UCSD-AML1 (cell line): ENCODE results near the gene MARCKSL1.
"Not testable (repeated sequence)": the region's sequence is repeated elsewhere in the genome, so short reads cannot be mapped to it uniquely, and the experiment has no call there.

ENCODE experiments used
- DNase-seq: peaks from one replicate; lab custom pipeline; 2025; ENCODE audit not compliant: unreplicated experiment; lab: John Stamatoyannopoulos, UW

The MARCKSL1 gene, protein sequence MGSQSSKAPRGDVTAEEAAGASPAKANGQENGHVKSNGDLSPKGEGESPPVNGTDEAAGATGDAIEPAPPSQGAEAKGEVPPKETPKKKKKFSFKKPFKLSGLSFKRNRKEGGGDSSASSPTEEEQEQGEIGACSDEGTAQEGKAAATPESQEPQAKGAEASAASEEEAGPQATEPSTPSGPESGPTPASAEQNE

DNA sequence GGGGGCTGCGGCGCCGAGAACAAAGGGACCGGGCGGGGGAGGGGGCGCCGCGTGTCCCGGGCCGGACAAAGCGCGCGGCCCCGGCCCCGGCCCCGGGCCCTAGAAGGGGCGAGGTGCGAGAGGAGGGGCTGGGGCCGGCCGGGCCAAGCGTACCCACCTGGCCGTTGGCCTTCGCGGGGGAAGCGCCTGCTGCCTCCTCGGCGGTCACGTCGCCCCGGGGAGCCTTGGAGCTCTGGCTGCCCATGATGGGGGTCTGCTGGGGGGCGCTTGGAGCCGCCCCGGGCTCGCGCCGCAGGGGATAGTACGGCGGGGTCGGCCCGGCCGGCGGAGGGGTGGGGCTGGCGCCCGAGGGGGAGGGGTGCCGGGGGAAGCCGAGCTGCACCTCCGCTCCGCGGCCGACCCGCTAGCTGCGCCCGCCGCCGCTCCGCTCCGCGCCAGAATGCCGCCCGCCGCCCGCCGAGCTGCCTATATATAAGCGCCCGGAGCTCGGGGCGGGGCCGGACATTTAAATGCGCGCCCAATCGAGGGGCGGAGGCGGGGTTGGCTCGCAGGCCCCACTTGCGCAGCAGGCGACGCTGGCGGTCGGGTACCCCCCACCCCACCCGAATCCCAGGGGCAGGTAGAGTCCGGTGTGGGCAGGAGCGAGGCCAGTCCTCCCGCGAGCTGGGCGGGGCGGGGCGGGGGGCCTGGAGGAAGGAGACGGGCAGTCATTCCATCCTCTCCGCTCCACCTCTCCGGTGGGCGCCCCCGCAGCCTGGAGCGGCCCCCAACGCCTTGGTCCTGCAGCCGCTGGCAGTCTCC lies at the start of gene MARCKSL1:
Gene MARCKSL1 (minus strand): TSS at position 444 of the 801 bp plus-strand sequence. CDS start 200 bp downstream, at position 244.
- DNase-seq, result peak; percentile 78

DNA sequence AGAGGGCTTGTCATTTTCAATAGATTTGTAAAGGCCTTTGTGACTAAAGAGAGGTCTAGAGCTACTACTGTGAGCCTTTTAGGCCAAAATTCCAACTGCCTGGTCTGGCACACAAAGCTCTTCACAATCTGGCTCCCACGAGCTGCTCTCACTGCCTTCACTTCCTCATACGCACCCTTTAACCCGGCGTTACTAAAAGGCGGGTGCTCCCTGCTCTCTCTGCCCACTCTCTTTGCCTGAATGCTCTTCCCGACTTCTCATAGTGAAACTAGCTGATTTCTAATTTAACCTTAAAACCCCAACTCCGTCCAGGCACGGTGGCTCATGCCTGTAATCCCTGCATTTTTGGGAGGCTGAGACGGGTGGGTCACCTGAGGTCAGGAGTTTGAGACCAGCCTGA lies 44.0 kb upstream of the MARCKSL1 start:
- no peak for DNase-seq

DNA sequence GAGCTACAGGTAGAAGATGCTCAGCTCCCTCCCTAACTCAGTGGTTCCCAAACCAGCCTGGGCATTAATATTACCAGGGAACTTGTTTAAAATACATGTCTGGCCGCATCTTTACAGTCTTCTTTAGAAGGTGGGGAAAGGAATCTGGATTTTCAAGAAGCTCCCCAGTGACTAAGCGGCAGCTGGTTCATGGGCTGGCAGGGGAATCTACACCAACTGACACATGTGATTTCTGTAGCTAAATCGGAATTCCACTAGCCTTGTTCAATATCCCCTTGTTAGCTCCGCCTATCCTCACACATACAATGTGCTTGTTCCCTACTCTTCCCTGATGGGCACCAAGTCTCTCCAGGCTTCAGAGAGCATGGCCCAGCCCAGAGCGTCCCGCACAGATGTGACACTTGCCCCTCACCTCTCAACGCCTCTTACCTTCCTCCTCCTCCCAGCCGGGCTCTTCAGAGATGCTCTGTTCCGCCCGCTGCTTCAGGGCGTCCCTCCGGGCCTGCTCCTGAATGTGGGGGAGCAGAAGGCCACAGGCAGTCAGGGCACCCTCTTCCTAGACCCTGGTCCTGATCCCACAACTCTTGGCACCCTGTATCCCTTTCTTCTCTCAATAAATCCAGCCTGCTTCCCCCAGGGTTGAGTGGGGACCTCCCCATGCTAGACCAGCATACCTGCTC lies 41.6 kb upstream of the MARCKSL1 start:
- no peak for DNase-seq

GRCh38 chr1:32376199-32376598 lies 40.2 kb upstream of the MARCKSL1 start:
- no peak for DNase-seq

GRCh38 chr1:32373996-32374592 lies 38.1 kb upstream of the MARCKSL1 start:
- no peak for DNase-seq

DNA sequence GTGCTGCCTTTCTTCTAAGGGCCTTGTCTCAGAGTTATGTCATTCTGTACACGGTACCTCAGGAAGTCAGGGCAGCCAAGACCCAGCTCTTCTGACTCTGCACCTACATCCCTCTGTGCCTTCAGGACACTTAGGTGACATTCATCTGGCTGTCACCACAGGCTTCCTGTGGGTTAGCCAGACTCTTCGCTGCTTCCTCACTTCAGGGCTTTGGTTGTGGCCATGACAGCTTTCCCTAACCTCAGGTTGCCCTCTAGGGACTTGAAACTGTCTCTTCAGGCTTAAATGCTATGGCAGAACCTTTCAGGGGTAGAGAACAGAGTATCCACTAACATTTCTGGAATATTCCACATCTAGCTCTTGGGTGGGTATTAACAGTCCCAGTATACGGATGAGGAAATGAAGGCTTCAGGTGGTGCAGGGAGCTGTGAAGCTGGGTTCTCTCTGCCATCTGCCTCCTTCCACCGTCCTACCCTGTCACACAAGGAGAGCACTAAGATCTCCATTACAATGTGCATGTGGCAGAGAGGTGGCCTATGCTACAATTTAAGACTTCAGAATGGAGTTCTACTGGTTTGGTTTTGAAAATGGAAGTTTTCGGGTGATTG lies 36.2 kb upstream of the MARCKSL1 start:
- DNase-seq, result peak; percentile 66

GRCh38 chr1:32367912-32368635 lies 32.0 kb upstream of the MARCKSL1 start:
- no peak for DNase-seq

DNA sequence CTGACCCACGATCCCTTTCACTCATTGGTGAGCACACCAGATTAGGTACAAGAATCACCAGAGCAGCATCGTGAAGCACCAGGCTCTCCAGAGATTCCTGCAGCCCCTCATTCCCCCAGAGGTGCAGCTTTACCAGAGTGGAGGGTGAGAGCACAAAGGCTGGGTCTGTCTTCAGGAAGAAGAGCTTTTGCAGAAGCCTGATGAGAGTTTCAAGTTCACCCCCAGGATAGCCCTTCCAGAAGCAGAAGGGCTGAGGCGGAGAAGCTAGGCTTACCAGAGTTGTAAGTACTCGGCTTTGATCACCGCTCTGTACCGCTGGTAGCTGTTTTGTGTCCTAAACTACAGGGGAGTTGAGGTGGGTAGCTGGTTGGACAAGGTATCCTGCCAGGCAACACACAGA lies 29.4 kb upstream of the MARCKSL1 start:
- DNase-seq, result no peak

DNA sequence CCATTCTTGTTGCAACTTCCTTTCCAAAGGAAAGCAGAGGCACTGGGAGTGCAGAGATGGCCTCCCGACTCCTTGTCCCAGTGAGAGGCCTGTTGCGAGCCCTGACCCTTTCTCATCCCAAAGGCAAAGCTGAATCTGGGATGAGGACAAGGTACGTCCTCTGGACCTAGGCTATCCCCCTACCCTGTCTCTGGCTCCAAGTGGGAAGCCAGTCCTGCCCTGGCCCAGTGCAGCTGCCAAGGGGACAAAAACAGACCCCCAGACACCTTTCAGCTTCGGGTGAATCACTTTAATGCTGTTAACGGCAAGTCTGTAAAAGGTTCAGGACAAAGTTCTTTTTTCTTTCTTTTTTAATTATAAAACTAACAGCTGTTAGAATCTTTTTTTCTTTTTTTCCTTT lies 28.8 kb upstream of the MARCKSL1 start:
- DNase-seq, result no peak

DNA sequence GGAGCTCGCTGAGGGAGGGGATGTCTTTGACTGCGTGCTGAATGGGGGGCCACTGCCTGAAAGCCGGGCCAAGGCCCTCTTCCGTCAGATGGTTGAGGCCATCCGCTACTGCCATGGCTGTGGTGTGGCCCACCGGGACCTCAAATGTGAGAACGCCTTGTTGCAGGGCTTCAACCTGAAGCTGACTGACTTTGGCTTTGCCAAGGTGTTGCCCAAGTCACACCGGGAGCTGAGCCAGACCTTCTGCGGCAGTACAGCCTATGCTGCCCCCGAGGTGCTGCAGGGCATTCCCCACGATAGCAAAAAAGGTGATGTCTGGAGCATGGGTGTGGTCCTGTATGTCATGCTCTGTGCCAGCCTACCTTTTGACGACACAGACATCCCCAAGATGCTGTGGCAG lies 27.7 kb upstream of the MARCKSL1 start:
- DNase-seq, result no peak

DNA sequence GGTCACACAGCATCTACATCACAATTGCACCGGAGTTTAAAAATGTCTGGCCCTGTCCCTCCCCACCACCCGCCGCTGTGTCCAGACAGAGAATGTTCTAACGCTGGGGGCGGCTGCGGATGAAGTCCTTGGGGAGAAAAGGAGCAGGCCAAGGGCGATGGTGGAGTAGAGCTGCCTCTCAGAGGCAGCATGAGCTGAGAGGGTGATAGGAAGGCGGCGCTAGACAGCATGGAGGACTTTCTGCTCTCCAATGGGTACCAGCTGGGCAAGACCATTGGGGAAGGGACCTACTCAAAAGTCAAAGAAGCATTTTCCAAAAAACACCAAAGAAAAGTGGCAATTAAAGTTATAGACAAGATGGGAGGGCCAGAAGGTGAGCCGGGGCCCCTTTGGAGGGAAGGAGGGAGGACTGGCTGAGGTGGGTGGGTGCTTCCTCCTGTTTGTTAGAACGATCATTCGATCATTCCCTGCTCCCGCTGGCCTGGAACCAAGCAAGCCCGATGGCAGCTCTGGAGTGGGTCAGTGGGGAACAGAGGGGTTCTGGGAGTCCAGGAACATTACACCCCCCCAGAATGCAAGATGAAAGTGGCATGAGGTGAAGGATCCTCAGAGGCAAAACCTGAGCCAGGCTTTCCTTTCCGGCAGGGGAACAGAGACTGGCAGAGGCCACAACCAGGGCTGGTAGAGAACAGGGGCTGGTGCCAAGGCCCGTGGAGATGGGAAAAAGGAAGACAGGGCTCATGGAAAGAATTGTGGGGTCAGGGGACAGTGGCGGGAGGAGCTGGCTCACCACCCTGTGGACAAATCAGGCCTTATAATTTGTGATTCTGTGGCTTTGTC lies 26.7 kb upstream of the MARCKSL1 start, which contains the start of the genes FAM229A and TSSK3:
Gene FAM229A (minus strand): TSS at position 12 of the 840 bp plus-strand sequence. CDS start 394 bp downstream, outside the sequence.
Gene TSSK3 (plus strand): TSS at position 66 of the 840 bp plus-strand sequence. CDS start 163 bp downstream, at position 229.
- no peak for DNase-seq

DNA sequence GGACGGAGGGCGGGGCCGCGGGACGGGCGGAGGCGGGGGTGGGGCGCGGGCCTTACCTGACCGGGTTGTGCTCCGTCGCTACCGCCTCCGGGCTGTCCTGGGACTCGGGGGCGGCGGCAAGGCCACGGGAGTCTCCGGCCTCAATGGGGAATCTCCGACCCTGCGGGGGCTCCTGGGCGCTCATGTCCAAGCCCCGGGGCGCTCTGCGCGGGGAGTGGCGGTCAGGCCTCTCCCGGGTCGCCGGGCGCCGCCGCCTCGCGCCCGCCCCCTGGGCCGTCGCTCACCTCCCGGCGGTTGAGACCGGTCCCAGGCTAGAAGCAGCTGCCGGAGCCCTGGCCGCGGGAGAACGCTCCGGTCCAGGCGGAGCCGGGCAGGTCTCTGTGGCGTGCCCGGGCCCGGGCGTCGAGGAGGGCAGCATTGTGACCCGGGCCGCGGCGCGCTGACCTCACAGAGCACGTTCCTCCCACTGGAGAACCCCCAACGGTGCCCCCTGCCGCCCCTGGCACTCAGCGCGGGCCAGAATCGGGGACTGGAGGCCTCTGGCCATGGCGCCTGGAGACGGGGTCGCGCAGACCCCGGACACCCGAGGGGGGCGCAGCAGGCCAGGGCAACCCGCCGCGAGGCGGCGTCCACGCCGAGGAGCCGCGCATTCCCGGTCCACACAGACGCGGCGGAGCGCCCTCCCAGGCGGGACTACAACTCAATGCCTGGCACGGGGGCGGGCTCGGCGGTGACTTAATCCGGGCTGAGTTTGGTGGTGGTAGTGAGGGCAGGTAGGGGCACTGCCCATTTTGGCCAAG lies 25.8 kb upstream of the MARCKSL1 start:
- no peak for DNase-seq

GRCh38 chr1:32361308-32361673 lies 25.3 kb upstream of the MARCKSL1 start:
- no peak for DNase-seq

DNA sequence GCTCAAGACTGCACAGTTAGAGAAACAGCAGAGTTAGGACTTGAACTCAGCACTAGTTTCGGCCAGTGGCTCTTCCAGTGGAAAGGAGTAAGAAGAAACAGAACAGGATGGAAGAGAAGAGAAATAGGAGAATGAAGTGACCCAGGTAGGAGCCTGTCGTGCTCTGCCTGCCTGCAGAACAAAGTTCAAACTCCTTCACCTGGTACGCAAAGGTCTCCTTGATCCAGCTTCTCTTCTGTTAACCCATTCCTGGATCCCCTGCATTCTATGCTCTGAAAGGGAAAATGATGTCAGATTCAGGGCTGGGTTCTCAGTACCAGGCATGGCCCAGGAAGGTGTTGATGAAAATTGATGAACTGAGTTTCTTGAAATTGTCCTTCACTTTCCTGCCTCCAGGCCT lies 22.4 kb upstream of the MARCKSL1 start:
- no peak for DNase-seq

GRCh38 chr1:32357614-32358013 lies 21.6 kb upstream of the MARCKSL1 start:
- DNase-seq, result no peak

GRCh38 chr1:32356478-32356877 lies 20.4 kb upstream of the MARCKSL1 start:
- no peak for DNase-seq

DNA sequence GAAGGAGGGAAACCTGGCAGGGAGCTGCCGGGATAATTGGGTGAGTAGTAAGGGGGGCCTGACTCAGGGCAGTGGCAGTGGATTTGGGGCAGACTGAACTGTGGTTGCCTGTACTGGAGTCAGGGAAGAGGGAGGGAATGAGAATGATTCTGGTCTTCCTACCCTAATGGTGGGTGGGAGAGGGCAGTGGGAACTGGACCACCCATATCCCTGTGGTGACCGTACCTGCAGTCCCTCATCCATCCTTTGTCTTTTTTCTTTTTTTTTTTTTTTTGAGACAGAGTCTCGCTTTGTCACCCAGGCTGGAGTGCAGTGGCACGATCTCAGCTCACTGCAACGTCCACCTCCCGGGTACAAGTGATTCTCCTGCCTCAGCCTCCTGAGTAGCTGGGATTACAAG lies 19.7 kb upstream of the MARCKSL1 start:
- DNase-seq, result not testable (repeated sequence)

GRCh38 chr1:32353886-32354570 lies 18.0 kb upstream of the MARCKSL1 start:
- peak; percentile 28 for DNase-seq
